Progenitor cell of endocrine pancreas (in vitro differentiated cells): ENCODE measurements around the gene MINDY3. TPM values are rescaled to one million over a fixed set of nuclear protein-coding genes. Genes with fewer than 3 reads are reported as not detected.

Source experiments
- DNase-seq: peaks from one replicate; pipeline ENCODE4 v3.0.0; 2021; ENCODE audit warnings: low spot score; ENCODE audit not compliant: unreplicated experiment
- H3K27ac Mint-ChIP-seq: 2 replicates; pipeline ENCODE4 v1.8.0; 2021; ENCODE audit warnings: mild to moderate bottlenecking, moderate library complexity, mixed read lengths
- H3K27me3 Mint-ChIP-seq: 2 replicates; pipeline ENCODE4 v1.8.0; 2021; ENCODE audit warnings: mixed read lengths
- H3K36me3 Mint-ChIP-seq: 2 replicates; pipeline ENCODE4 v1.8.0; 2022; ENCODE audit warnings: mixed read lengths; ENCODE audit not compliant: insufficient read depth
- H3K4me1 Mint-ChIP-seq: 2 replicates; pipeline ENCODE4 v1.8.0; 2021; ENCODE audit warnings: low read depth, mixed read lengths
- H3K4me3 Mint-ChIP-seq: 2 replicates; pipeline ENCODE4 v1.8.0; 2021; ENCODE audit warnings: low read depth, mild to moderate bottlenecking, moderate library complexity, mixed read lengths
- H3K9me3 Mint-ChIP-seq: 2 replicates; pipeline ENCODE4 v1.8.0; 2021; ENCODE audit warnings: low read depth, mixed read lengths
- CTCF ChIP-seq: fragments of 200-600 bp; sonication (generic); IDR thresholded peaks from one replicate; pipeline ENCODE4 v1.5.0; 2021; ENCODE audit warnings: antibody characterized with exemption, mild to moderate bottlenecking; ENCODE audit not compliant: unreplicated experiment
- total RNA-seq: library from RNA; stranded (reverse); gene quantifications from 2 replicates; pipeline ENCODE4 v1.2.1, GENCODE V29; 2021

Gene MINDY3
- total RNA-seq, 1 donor from 2014 or later, result 26.2 TPM

- no peaks in the 10 kb centered on the region for H3K36me3 Mint-ChIP-seq
- peaks cover 3% of the 10 kb centered on the region for H3K9me3 Mint-ChIP-seq
- H3K27ac Mint-ChIP-seq, result no peak overlapping the region
- no peak for DNase-seq
- no peak for TF ChIP-seq CTCF
- peaks cover 27% of the 10 kb centered on the region for H3K27me3 Mint-ChIP-seq
- H3K4me1 Mint-ChIP-seq, result peaks cover 2% of the 10 kb centered on the region
- no peak overlapping the region for H3K4me3 Mint-ChIP-seq
These were observed 99.6 kb downstream of the MINDY3 start for GRCh38 chr10:15760681-15761080.

- Mint-ChIP-seq H3K27ac (no peak overlapping the region), H3K36me3 (no peaks in the 10 kb centered on the region), H3K9me3 (peaks cover 3% of the 10 kb centered on the region), H3K27me3 (peaks cover 31% of the 10 kb centered on the region), H3K4me1 (peaks cover 3% of the 10 kb centered on the region), H3K4me3 (no peak overlapping the region)
- TF ChIP-seq CTCF, result no peak
- DNase-seq, result no peak
These were observed 101.0 kb downstream of the MINDY3 start for GRCh38 chr10:15759265-15759664.

GRCh38 chr10:15758618-15759017 is 101.7 kb downstream of the MINDY3 start:
- TF ChIP-seq CTCF, result no peak
- no peak for DNase-seq
- H3K27me3 Mint-ChIP-seq, result peaks cover 32% of the 10 kb centered on the region
- no peak overlapping the region for H3K27ac Mint-ChIP-seq
- H3K4me3 Mint-ChIP-seq, result no peak overlapping the region
- peaks cover 3% of the 10 kb centered on the region for H3K9me3 Mint-ChIP-seq
- peaks cover 3% of the 10 kb centered on the region for H3K4me1 Mint-ChIP-seq
- H3K36me3 Mint-ChIP-seq, result no peaks in the 10 kb centered on the region

- no peak for TF ChIP-seq CTCF
- H3K27ac Mint-ChIP-seq, result no peak overlapping the region
- peaks cover 30% of the 10 kb centered on the region for H3K27me3 Mint-ChIP-seq
- no peaks in the 10 kb centered on the region for H3K36me3 Mint-ChIP-seq
- H3K4me3 Mint-ChIP-seq, result no peak overlapping the region
- peaks cover 3% of the 10 kb centered on the region for H3K4me1 Mint-ChIP-seq
- H3K9me3 Mint-ChIP-seq, result no peaks in the 10 kb centered on the region
- DNase-seq, result no peak
These were observed 105.4 kb downstream of the MINDY3 start for GRCh38 chr10:15754937-15755336.

GRCh38 chr10:15751046-15751445 is 109.3 kb downstream of the MINDY3 start:
- DNase-seq, result no peak
- peaks cover 13% of the 10 kb centered on the region for H3K27me3 Mint-ChIP-seq

More at GRCh38 chr10:15751046-15751445, 109.3 kb downstream of the MINDY3 start:
- Mint-ChIP-seq H3K36me3 (no peaks in the 10 kb centered on the region), H3K4me3 (no peak overlapping the region), H3K9me3 (no peaks in the 10 kb centered on the region), H3K4me1 (peaks cover 3% of the 10 kb centered on the region), H3K27ac (no peak overlapping the region)
- no peak for TF ChIP-seq CTCF
